GOT3 (cell line): ENCODE results near the gene COPZ1.
A peak's percentile ranks its signal among the peaks of the same experiment; 100 is the strongest.

Experiments
- DNase-seq: peaks from one replicate; lab custom pipeline; 2025; ENCODE audit warnings: mixed read lengths; lab: John Stamatoyannopoulos, UW

Gene COPZ1

GRCh38 chr12:54359762-54360351 is 34.9 kb downstream of the COPZ1 start:
- DNase-seq = no peak

DNA sequence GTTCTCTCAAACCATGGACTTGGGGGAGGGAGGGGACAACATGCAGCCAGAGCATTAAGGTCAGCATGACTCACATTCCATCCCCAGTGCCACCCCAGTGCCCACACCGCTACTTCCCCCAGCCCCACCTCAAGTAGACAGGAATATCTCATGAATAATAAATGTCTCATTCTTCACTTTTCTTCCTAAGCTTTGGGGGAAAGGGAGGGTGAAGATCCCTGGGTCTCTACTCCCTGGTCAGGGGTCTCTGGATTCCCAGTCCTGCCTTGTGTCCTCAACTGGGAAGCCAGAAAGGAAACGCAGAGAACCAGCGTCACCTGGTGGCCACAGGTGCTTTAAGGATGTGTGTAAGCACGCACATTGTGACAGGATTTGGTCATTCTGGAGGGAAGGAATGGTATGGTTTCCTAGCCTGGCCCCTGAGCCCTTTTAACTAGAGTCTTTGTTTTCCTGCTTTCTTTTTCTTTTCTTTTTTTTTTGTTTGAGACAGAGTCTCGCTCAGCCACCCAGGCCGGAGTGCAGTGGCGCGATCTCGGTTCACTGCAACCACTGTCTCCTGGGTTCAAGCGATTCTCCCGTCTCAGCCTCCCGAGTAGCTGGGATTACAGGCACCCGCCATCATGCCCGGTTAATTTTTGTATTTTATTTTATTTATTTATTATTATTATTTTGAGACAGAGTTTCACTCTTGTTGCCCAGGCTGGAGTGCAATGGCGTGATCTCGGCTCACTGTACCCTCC is 36.0 kb downstream of the COPZ1 start:
- DNase-seq = no peak

- DNase-seq = no peak
These were observed 38.1 kb downstream of the COPZ1 start for GRCh38 chr12:54363047-54363446.

- no peak for DNase-seq
These were observed 38.7 kb downstream of the COPZ1 start for GRCh38 chr12:54363618-54364017.

DNA sequence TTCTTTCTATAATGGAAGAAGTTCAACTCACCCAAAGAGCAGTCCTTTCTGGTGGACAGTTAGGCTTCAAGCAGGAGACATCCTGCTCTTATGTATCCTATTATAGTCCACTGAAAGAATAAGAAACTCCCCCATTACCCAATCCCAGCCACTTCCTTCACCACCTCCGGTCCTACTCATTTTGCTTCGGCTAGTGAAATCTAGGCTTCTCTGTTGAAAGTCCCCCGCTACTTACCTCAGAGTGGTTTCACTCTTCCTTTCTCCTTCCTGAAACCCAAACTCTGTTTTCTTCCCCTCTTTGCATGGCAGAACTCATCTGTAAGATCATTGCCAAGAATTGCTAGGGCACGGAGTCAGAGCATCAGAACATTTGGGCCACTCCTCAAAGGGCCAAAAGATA is 39.5 kb downstream of the COPZ1 start, which contains the start of gene GPR84:
GPR84 (minus strand) TSS at position 74 of the 400 bp plus-strand sequence. CDS start 635 bp downstream, outside the sequence.
- no peak for DNase-seq

GRCh38 chr12:54368025-54368708 is 43.2 kb downstream of the COPZ1 start:
- DNase-seq = no peak

GRCh38 chr12:54368709-54369596 is 44.0 kb downstream of the COPZ1 start:
- peak; percentile 41 for DNase-seq

- DNase-seq = no peak
These were observed 44.7 kb downstream of the COPZ1 start for GRCh38 chr12:54369597-54370131.

- no peak for DNase-seq
These were observed 45.3 kb downstream of the COPZ1 start for GRCh38 chr12:54370171-54370730.

- no peak for DNase-seq
These were observed 46.6 kb downstream of the COPZ1 start for GRCh38 chr12:54371328-54372112.

DNA sequence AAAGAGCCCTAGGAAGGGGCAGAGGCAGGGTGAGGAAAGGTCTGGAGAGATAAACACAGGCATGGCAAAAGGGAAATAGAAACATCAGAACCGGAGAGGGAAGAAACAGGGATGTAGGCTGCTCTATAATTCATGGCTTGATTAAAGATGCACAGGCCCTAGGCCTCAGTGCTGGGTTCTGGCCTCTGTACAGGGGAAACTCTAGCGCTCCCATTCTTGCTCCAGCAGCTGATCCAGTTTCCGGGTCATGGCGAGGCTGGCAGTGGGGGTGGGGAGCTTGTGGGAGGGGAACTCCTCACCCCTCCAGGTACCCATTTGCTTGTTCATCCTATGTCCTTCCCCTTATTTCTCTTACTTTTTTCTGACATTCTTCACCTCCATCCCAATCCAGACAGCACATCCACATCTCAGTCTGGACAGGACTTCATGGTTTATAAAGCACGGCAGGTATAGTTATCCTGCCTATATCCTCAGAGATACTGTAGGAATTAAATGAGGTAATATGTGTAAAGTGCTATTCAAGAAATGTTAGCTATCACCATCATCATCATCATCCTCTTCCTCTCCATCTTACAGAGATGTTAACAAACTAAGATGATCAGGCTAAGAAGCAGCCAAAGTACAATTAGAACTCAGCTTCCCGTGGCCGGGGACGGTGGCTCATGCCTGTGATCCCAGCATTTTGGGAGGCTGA is 47.3 kb downstream of the COPZ1 start:
- DNase-seq = no peak

DNA sequence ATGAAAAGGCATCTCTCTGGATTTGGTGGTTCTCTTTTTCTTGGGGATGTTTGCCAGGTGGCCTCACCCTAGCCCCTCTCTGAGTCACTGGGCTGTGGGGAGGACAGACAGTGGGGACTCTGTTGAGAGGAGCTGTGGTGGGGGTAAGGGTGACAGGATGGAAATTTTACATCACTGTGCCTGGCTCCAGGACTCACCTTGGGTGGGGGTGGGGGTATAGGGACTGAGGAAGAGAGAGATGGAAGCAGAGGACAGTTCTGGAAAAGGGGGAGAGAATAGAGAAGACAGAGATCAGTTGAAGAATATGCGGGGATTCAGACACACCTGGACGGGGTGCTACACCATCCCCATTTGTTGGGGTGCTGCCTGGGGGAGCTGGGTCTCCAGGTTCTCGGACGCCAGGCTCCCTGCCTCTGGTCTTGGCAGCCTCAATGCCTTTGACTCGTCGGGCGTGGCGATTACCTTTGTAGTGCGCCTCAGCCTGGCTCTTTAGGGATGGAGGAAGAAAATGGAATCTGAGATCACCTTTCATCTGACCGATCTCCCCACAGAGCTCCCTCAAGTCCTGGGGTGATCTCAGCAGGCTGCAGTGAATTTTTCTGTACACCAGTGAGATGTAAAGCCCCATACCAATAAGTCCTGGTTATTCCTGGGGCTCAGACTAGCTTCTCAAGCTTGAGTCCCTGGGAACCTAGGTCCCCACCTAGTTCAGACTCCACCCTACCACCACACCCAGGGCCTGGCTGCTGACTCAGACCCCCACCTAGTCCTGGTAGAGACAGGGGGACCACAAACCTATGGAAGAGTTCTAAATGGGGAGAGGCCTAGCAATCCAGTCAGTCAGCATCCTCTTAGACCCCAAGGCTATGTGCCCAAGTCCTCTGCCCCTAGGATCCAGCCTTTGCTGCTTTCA is 49.0 kb downstream of the COPZ1 start:
- DNase-seq = no peak

DNA sequence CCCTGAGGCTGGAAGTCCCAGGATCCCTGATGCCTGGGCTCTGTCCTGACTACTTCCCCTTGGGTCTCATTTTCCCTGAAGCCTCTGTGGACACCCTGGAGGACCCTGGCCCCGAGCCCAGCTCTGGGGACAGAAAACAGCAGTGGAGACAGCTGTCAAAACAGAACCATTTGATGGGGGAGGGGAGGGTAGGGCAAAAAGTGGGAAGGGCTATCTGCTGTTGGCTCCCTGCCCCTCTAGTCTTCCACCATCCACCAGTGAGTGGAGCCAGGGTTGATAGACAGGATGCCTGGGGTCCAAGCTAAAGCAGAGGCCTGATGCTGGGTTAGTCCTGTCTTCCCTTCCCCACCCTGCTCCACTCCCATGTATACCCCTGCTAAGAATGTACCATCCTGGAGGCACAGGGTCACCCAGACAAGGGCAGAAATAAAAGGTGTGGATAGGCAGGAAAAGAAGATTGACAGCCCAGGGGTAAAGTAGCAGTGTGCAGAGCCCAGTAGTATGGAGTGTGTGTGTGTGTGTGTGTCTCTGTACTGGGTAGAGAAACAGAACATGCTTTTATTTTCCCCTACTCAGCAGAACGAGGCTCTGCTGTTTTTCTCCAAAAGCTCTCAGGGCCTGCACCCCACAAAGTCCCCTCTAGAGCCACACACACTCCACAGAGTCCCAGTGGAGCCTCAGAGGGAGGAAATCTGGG is 49.8 kb downstream of the COPZ1 start:
- no peak for DNase-seq

- no peak for DNase-seq
These were observed 50.3 kb downstream of the COPZ1 start for GRCh38 chr12:54375259-54375579.

- no peak for DNase-seq
These were observed 51.7 kb downstream of the COPZ1 start for GRCh38 chr12:54376596-54376995.

DNA sequence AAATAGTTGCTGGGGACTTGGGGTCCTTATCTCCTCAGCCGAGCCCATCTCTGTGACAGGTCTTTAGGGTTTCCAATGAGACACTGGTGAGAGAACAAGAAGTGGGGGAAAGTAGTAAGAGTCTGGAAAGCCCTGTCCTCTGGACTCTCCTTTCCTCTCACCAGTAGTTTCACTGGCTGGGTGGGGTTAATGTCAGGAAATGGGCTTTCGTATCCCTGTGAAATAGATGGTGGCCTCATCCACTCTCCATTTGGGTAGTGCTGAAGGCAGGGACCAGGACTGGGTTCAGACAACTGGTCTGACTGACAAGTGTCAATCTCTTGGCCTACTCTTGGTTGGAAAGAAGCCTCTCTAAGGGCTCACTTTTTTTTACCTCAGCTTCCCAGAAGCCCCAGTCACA is 52.1 kb downstream of the COPZ1 start:
- DNase-seq = no peak

DNA sequence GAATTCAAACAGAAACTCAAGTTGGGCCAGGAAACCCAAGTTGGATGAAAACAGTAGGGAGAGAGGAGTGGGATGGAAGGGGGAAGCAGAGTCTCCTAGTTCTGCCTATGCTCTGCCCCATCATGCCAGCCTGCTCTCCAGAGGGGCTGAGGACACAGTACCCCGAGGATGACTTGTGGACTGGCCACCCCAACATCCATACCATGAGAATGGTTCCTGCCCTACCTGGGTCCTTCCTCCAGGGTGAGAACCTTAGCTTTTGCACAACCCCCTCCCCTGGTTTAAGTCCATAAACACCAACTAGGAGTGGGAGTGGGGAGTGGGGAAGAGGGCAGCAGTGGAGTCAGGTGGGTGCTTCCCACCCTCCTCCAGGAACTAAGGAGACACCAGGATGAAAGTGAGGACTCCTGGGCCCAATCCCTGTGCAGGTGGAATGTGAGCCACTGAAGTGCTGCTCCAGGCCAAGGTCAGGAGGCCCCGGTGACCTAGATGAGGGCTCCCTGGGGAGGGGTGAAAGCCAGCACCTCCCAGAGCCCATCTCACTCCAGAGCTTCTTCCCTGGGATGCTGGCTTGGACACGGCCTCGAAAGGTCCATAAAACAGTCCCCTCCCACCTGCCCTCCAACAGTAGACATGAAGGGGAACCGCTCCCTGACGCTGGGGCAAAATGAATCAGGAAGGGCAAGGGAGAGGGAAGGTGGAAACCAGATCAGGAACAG is 53.0 kb downstream of the COPZ1 start:
- no peak for DNase-seq
